Loucy (cell line): ENCODE results near the gene PLCD3.

Experiments used
- CTCF ChIP-seq: fragments of 200-600 bp; sonication (generic); conservative IDR thresholded peaks from 2 replicates; pipeline ENCODE4 v1.5.1; 2014; ENCODE audit warnings: mild to moderate bottlenecking, antibody characterized with exemption, low read length
- EZH2phosphoT487 ChIP-seq: fragments of 200-600 bp; IDR thresholded peaks from 2 replicates; pipeline ENCODE4 v1.6.1; 2018; ENCODE audit warnings: antibody characterized with exemption, mild to moderate bottlenecking, moderate library complexity, borderline replicate concordance

DNA sequence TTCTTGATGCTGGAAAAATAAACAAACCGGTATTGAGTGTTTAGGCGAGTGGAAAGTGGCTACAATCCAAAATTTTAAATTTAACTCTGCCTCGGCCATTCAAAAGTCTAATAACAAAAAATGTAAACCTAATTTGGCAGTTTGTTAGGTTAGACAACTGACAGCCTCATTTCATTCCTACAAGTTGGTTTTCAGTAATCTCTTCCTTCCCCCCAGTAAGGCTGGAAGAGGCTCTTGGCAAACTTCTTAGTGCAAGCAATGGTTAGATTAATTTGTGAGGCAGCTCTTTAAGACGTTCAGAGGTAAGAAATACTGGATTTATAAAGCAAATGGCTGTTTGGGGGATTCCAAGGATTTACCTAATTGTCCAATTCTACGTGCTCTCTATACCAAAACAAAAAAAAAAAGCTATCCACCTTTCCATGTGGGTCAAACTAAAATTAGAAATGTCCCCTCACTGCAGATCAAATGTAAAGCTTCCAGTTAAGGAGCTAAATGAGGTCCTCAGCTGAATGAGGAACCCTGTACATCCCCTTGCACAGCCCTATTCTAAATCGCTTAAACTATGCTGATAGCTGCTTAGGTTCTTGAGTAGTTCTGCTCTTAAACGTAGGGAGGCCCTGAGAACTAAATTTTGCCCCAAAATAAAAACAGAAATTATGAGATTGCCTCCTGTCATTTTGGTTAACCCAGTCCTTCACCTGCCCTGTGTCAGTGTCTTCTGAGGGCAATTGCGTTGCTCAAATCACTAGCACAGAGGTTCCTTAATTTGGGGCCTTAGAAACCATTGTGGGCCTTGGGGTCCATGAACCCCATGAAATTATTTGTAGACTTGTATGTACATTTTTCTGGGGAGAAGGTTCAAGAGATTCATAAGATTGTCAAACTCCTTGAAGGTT lies 18.8 kb upstream of the PLCD3 start:
- no peak for TF ChIP-seq CTCF
- no peak for TF ChIP-seq EZH2phosphoT487
